GM18508 (cell line): ENCODE data around the gene P3H2.

ENCODE experiments used
- ATAC-seq: cut with Tn5 transposase; IDR thresholded peaks from one replicate; pipeline ENCODE4 v1.9.1; 2021; ENCODE audit warnings: moderate number of reproducible peaks; ENCODE audit not compliant: insufficient read depth, unreplicated experiment

The P3H2 gene

DNA sequence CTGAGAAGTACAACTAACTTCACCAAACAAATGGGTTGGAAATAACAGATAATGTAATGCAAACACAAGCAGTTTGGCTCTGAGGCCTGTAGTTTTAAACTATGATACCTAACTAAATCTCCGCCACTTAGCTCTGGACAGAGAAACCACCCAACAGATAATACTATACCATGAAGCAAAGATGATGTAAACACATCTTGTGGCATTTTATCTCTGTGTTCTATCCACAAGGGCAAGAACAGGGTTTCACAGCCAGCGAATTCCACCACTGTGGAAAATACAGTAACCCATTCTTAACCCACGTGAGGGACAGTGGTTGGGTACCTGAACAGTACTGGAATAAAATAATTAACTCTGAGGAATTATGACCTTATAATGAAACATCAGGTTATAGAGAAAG lies 93.6 kb downstream of the P3H2 start:
- no peak for ATAC-seq

DNA sequence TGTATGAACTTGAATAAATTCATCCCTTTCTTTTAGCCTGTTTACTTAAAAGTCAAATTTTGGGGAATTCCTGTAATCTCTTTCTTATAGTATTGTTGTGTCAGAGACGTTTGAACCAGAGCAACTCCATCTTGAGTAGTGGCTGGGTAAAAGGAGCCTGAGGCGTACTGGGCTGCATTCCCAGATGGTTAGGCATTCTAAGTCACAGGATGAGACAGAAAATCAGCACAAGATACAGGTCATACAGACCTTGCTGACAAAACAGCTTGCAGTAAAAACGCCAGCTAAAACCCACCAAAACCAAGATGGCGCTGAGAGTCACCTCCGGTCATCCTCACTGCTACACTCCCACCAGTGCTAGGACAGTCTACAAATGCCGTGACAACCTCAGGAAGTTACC lies 94.5 kb downstream of the P3H2 start:
- ATAC-seq: no peak

GRCh38 chr3:190024912-190025311 lies 95.8 kb downstream of the P3H2 start:
- no peak for ATAC-seq

DNA sequence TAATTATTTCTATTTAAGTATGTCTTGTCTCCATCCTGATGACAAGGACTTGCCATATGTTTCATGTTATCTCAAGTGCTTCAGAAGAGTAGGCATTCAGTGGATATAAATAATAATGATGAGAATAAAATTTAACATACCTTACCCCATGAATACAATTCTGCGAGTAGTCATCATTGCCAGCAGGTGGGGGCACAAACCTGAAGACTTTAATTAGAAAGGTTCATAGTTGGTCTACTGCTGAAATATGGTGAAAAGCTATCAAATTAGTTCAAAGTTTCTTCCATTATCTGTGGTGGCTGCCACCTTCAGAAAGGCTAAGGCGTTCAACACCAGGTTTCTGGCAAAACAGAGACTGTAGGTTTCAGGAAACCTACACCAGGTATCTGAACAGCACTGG lies 100.9 kb downstream of the P3H2 start:
- no peak for ATAC-seq

- no peak for ATAC-seq
Measured at GRCh38 chr3:190019006-190019405, 101.7 kb downstream of the P3H2 start.

DNA sequence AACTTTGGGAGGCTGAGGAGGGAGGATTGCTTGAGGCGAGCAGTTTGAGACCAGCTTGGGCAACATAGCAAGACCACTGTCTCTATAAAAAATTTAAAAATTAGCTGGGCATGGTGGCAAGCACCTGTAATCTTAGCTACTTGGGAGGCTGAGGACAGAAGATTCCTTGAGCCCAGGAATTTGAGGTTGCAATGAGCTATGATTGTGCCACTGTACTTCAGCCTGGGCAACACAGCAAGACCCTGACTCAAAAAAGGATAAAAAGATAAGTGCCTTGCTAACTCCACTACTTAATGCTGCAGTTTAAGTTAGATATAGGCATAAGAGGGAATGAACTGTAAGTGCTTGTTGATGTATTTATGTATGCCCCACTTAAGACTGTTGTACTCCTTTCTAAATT lies 102.2 kb downstream of the P3H2 start:
- no peak for ATAC-seq

DNA sequence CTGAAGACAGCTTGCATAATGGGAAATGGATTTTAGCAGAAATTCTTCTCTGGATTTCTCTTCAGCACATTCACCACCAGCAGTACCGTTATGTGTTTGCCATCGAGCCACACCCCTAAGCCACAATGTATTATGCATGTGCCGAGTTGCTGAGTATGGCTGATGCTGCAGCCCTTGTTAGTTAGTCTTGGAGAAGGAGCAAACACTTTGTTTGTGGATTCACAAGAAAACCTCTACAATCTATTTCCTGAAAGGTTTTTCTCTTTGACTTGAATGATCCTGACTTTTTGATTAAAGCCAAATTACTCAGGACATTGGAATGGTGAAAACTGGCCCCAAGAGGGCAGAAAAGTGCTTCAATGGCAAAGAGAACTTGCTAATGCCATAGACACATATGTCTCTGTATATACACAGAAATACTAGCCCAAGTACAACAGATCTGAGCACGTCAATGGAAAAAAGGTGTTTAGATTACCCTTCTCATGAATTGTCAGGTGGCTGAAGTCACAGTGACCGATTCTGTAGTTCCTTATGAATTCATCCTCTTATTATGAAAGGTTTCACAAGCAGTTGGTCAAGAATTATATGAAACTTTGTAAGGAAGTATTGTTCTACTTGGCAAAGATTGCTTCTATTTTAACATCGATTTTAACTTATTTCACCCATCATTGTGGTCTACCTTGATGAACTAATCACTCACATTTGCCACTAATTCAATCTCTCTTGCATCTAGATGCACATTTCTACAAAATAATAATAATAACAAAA lies 103.0 kb downstream of the P3H2 start:
- no peak for ATAC-seq

GRCh38 chr3:190016966-190017365 lies 103.7 kb downstream of the P3H2 start:
- no peak for ATAC-seq

DNA sequence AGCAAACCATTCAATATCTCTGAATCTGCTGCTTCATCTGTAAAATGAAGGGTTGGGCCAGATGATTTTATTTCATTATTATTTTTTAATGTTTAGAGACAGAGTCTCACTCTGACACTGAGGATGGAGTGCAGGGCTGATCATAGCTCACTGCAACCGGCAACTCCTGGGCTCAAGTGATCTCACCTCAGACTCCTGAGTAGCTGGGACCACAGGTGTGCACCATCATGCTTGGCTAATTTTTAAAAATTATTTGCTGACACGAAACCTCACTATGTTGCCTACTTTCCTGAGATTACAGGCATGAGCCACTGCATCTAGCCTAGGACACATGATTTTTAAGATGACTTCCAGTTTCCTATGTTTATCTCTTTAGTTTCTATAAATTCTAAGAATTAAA lies 105.8 kb downstream of the P3H2 start:
- ATAC-seq: no peak

GRCh38 chr3:190013943-190014924 lies 106.5 kb downstream of the P3H2 start:
- no peak for ATAC-seq

DNA sequence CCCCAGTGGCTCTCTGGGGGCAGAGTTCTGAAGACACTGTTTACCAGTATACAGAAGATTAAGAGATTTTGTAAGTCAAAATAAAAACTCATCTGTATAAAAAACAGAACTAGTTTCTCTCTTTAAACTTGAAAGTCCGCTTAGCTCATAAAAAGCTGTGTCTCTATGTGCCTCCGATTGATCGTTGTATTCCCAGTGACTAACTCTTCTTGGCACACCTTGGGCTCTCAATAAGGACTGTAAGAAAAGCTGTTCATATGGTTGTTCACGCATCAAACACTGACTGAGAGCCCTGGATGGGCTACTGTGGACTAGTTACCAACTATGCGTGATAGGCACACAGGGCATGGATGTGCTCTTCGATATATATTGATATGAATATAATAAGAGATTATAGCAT lies 107.9 kb downstream of the P3H2 start:
- no peak for ATAC-seq

- no peak for ATAC-seq
Measured at GRCh38 chr3:190012314-190012782, 108.3 kb downstream of the P3H2 start.

DNA sequence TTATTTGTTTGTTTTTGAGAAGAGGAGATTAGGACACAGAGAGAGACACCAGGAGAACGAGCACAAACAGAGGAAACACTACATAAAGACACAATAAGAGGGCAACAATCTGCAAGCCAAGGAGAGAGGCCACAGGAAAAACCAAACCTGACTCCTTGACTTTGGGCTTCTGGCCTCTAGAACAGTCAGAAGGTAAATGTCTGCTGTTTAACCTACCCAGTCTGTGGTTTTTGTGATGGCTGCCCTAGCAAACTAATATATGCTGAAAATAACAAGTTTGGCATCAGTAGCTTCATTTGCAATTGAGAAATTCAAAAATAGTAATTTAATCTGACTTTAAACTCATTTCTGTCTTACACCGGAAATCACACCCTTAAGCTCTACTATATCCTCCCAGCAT lies 110.2 kb downstream of the P3H2 start:
- no peak for ATAC-seq

DNA sequence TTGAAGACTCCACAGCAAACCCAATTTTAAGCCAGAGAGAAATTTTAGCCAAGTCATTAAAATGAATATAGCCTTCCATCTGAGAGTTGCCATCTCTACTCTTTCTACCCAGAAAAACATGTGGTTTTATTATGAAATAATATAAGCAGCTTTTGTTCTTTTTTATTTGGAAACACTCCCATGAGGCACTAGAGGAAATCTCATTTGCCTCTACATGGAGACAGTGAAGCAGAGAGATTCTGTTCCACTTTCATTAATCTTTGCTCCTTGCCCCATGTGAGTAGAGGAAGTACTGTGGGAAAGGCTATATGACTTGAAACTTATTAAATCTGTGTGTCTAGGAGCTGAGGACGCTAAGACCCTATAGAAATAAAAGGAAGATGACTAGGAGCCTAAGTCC lies 111.1 kb downstream of the P3H2 start:
- no peak for ATAC-seq

- ATAC-seq: no peak
Measured at GRCh38 chr3:190008432-190008831, 112.3 kb downstream of the P3H2 start.

GRCh38 chr3:190005343-190006113 lies 115.2 kb downstream of the P3H2 start:
- ATAC-seq: no peak

GRCh38 chr3:190004656-190005055 lies 116.0 kb downstream of the P3H2 start:
- ATAC-seq: no peak

- ATAC-seq: no peak
Measured at GRCh38 chr3:190003681-190004123, 117.0 kb downstream of the P3H2 start.

- ATAC-seq: no peak
Measured at GRCh38 chr3:190003068-190003467, 117.6 kb downstream of the P3H2 start.

DNA sequence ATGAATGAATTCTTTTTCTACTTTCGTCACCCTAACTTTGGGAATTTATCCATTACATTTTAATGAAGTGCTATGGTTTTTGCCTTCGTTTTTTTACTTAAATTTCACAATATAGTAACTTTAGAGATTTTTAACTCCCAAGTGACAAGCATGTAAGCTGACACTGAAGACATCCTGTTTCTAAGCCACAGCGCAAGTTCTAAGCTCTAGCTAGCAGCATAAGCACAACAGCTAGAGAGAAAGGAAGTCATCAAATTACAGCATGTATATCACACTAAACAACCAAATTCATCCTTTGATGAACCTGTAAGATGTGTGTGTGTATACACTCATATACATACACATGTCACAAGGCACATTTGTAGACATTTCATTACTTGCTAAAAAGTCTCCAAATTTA lies 119.3 kb downstream of the P3H2 start:
- no peak for ATAC-seq

DNA sequence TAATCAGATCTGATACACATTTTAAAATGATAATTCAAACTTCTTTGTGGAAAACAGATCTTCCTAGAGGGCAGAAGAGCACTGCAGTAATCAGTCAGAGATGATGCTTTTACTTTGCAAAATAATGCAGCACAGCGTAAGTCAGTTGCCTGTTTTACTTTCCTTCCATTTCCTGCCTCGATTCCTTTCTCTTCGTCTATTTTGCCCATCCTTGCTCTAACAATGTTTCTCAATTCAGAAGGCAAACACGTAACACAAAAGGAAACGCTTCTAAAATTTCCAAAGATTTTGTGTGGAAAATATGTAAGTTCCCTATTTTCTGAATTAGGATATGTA lies 119.9 kb downstream of the P3H2 start:
- ATAC-seq: no peak
